Measurements from ENCODE around the gene VILL.
A peak's percentile ranks its signal among the peaks of the same experiment; 100 is the strongest.

Gene VILL

DNA sequence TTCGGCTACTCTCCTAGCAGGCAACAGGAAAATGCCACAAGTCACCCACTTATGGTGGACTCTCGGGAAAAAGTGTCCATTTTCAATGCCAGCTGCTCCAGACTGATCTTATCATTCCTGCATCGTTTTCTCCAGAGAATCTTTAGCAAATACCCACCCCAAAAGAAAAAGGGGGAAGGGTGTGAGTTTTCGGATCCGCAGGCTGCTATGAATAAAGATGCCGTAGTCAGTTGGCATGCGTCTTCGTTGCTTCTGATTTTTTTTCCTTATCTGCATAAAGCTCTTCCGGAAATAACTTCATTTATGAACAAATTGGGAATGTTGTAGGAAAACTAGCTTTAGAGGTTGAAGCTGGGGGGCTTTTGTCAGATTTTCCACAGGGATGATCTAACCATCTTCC is 22.4 kb upstream of the VILL start:
- Histone ChIP-seq H3K4me1 (ENCODE audit: insufficient read depth, low read length) (no peaks in the 10 kb centered on the region), H3K4me3 (ENCODE audit: low read depth in 1 of 2, low read length in 2 of 2) (no peak overlapping the region), H3K79me2 (ENCODE audit: insufficient read depth, low read length) (no peaks in the 10 kb centered on the region), H3K9me3 (ENCODE audit: insufficient read depth, low read length, severe bottlenecking) (no peaks in the 10 kb centered on the region), H3K4me2 (ENCODE audit: insufficient read depth, low read length) (no peak overlapping the region), H3K27me3 (ENCODE audit: insufficient read depth, low read length, poor library complexity) (no peaks in the 10 kb centered on the region), H4K20me1 (ENCODE audit: insufficient read depth, low read length) (no peaks in the 10 kb centered on the region), H3K36me3 (ENCODE audit: insufficient read depth, low read length) (peaks cover 31% of the 10 kb centered on the region), H2AFZ (ENCODE audit: low read depth, low read length) (no peak overlapping the region), H3K27ac (ENCODE audit: low read length) (no peak overlapping the region), H3K9ac (ENCODE audit: low read depth, low read length) (no peak overlapping the region)
- DNase-seq = no peak
- TF ChIP-seq EZH2 (IDR thresholded peaks at IDR 0.05; ENCODE audit: borderline replicate concordance, low read depth, low read length, severe bottlenecking) = no peak
- TF ChIP-seq, protein P1, sequence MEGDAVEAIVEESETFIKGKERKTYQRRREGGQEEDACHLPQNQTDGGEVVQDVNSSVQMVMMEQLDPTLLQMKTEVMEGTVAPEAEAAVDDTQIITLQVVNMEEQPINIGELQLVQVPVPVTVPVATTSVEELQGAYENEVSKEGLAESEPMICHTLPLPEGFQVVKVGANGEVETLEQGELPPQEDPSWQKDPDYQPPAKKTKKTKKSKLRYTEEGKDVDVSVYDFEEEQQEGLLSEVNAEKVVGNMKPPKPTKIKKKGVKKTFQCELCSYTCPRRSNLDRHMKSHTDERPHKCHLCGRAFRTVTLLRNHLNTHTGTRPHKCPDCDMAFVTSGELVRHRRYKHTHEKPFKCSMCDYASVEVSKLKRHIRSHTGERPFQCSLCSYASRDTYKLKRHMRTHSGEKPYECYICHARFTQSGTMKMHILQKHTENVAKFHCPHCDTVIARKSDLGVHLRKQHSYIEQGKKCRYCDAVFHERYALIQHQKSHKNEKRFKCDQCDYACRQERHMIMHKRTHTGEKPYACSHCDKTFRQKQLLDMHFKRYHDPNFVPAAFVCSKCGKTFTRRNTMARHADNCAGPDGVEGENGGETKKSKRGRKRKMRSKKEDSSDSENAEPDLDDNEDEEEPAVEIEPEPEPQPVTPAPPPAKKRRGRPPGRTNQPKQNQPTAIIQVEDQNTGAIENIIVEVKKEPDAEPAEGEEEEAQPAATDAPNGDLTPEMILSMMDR (IDR thresholded peaks at IDR 0.05; ENCODE audit: borderline replicate concordance, extremely low read depth, low read length, poor library complexity, severe bottlenecking) = no peak
- ATAC-seq (ENCODE audit: insufficient read depth, low read depth) = no peak

GRCh38 chr3:37968813-37969595 is 21.6 kb upstream of the VILL start:
- H3K4me3 ChIP-seq (ENCODE audit: low read depth in 1 of 2, low read length in 2 of 2) = no peak overlapping the region
- H3K9ac ChIP-seq (ENCODE audit: low read depth, low read length) = no peak overlapping the region
- H3K27ac ChIP-seq (ENCODE audit: low read length) = no peak overlapping the region
- no peaks in the 10 kb centered on the region for H3K27me3 ChIP-seq (ENCODE audit: insufficient read depth, low read length, poor library complexity)
- no peak overlapping the region for H2AFZ ChIP-seq (ENCODE audit: low read depth, low read length)
- H3K4me1 ChIP-seq (ENCODE audit: insufficient read depth, low read length) = no peaks in the 10 kb centered on the region
- H3K36me3 ChIP-seq (ENCODE audit: insufficient read depth, low read length) = peaks cover 36% of the 10 kb centered on the region
- H4K20me1 ChIP-seq (ENCODE audit: insufficient read depth, low read length) = no peaks in the 10 kb centered on the region
- DNase-seq (no peak), ATAC-seq (ENCODE audit: insufficient read depth, low read depth) (no peak)
- no peak overlapping the region for H3K4me2 ChIP-seq (ENCODE audit: insufficient read depth, low read length)
- no peaks in the 10 kb centered on the region for H3K9me3 ChIP-seq (ENCODE audit: insufficient read depth, low read length, severe bottlenecking)
- no peak for TF ChIP-seq EZH2 (IDR thresholded peaks at IDR 0.05; ENCODE audit: borderline replicate concordance, low read depth, low read length, severe bottlenecking)
- no peaks in the 10 kb centered on the region for H3K79me2 ChIP-seq (ENCODE audit: insufficient read depth, low read length)

GRCh38 chr3:37969596-37970100 is 20.9 kb upstream of the VILL start:
- no peaks in the 10 kb centered on the region for H3K4me1 ChIP-seq (ENCODE audit: insufficient read depth, low read length)

DNA sequence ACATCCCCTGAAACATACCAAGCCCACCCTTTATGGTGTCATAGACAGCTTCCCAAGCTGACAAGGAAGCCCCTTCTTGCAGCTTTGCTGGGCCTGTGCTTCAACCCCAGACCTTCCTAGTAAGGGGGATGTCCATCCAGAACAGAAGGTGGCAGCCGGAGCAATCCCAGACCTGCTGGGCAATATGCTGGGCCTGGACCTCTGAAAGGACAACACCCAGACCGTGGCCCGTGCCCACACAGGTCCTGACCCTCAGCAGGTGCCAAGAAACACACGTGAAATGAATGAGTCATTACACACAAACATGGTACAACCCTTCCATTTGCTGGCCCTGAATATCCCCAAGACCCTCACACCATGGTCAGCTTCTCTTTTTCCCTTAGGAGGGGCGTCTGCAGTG is 19.8 kb upstream of the VILL start:
- H3K9me3 ChIP-seq (ENCODE audit: insufficient read depth, low read length, severe bottlenecking) = no peaks in the 10 kb centered on the region
- no peak overlapping the region for H3K27ac ChIP-seq (ENCODE audit: low read length)
- no peaks in the 10 kb centered on the region for H4K20me1 ChIP-seq (ENCODE audit: insufficient read depth, low read length)
- no peaks in the 10 kb centered on the region for H3K79me2 ChIP-seq (ENCODE audit: insufficient read depth, low read length)
- H3K27me3 ChIP-seq (ENCODE audit: insufficient read depth, low read length, poor library complexity) = no peaks in the 10 kb centered on the region
- no peak overlapping the region for H3K9ac ChIP-seq (ENCODE audit: low read depth, low read length)
- TF ChIP-seq, protein P1 (IDR thresholded peaks at IDR 0.05; ENCODE audit: borderline replicate concordance, extremely low read depth, low read length, poor library complexity, severe bottlenecking) = no peak
- TF ChIP-seq EZH2 (IDR thresholded peaks at IDR 0.05; ENCODE audit: borderline replicate concordance, low read depth, low read length, severe bottlenecking) = no peak
- DNase-seq (no peak), ATAC-seq (ENCODE audit: insufficient read depth, low read depth) (no peak)
- peaks cover 47% of the 10 kb centered on the region for H3K36me3 ChIP-seq (ENCODE audit: insufficient read depth, low read length)
- H3K4me1 ChIP-seq (ENCODE audit: insufficient read depth, low read length) = no peaks in the 10 kb centered on the region
- H3K4me3 ChIP-seq (ENCODE audit: low read depth in 1 of 2, low read length in 2 of 2) = no peak overlapping the region
- H3K4me2 ChIP-seq (ENCODE audit: insufficient read depth, low read length) = no peak overlapping the region
- H2AFZ ChIP-seq (ENCODE audit: low read depth, low read length) = no peak overlapping the region

More at GRCh38 chr3:37969596-37970100, 20.9 kb upstream of the VILL start:
- Histone ChIP-seq H2AFZ (ENCODE audit: low read depth, low read length) (no peak overlapping the region), H3K36me3 (ENCODE audit: insufficient read depth, low read length) (peaks cover 36% of the 10 kb centered on the region), H3K4me3 (ENCODE audit: low read depth in 1 of 2, low read length in 2 of 2) (no peak overlapping the region), H3K79me2 (ENCODE audit: insufficient read depth, low read length) (no peaks in the 10 kb centered on the region), H3K9me3 (ENCODE audit: insufficient read depth, low read length, severe bottlenecking) (no peaks in the 10 kb centered on the region), H3K27me3 (ENCODE audit: insufficient read depth, low read length, poor library complexity) (no peaks in the 10 kb centered on the region), H3K9ac (ENCODE audit: low read depth, low read length) (no peak overlapping the region), H4K20me1 (ENCODE audit: insufficient read depth, low read length) (no peaks in the 10 kb centered on the region), H3K27ac (ENCODE audit: low read length) (no peak overlapping the region), H3K4me2 (ENCODE audit: insufficient read depth, low read length) (no peak overlapping the region)
- ATAC-seq (ENCODE audit: insufficient read depth, low read depth) = 0 out of 3 replicates have a peak, but pooled peaks have one; percentile 37
- TF ChIP-seq, protein P1 (IDR thresholded peaks at IDR 0.05; ENCODE audit: borderline replicate concordance, extremely low read depth, low read length, poor library complexity, severe bottlenecking) = no peak
- no peak for TF ChIP-seq EZH2 (IDR thresholded peaks at IDR 0.05; ENCODE audit: borderline replicate concordance, low read depth, low read length, severe bottlenecking)
- no peak for DNase-seq
